ENCODE measurements around the gene PACSIN2.

PACSIN2 gene

GRCh38 chr22:43014869-43015676 lies at the start of gene PACSIN2:
PACSIN2 (minus strand) TSS chr22:43015149; CDS start chr22:42912080, 103,069 bp downstream.
- Histone ChIP-seq H3K9ac (ENCODE audit: low read depth, low read length) (peak within 1 kb of the TSS; percentile 77), H3K4me1 (ENCODE audit: control insufficient read depth, insufficient read depth, low read length) (peaks cover 13% of the 10 kb centered on the region), H3K36me3 (ENCODE audit: control insufficient read depth, insufficient read depth, low read length) (no peaks in the 10 kb centered on the region), H3K27me3 (ENCODE audit: control insufficient read depth, insufficient read depth, low read length) (no peaks in the 10 kb centered on the region), H3K4me3 (ENCODE audit: low read depth, low read length) (peak within 1 kb of the TSS; percentile 85), H3K9me3 (ENCODE audit: control insufficient read depth, insufficient read depth, low read length) (no peaks in the 10 kb centered on the region)

- no peak overlapping the region for H3K9ac ChIP-seq (ENCODE audit: low read depth, low read length)
- H3K36me3 ChIP-seq (ENCODE audit: control insufficient read depth, insufficient read depth, low read length): no peaks in the 10 kb centered on the region
- H3K4me1 ChIP-seq (ENCODE audit: control insufficient read depth, insufficient read depth, low read length): no peaks in the 10 kb centered on the region
- no peak overlapping the region for H3K4me3 ChIP-seq (ENCODE audit: low read depth, low read length)
- no peaks in the 10 kb centered on the region for H3K27me3 ChIP-seq (ENCODE audit: control insufficient read depth, insufficient read depth, low read length)
- H3K9me3 ChIP-seq (ENCODE audit: control insufficient read depth, insufficient read depth, low read length): no peaks in the 10 kb centered on the region
Observed at GRCh38 chr22:43060183-43060582, 45.2 kb upstream of the PACSIN2 start.

- no peaks in the 10 kb centered on the region for H3K27me3 ChIP-seq (ENCODE audit: control insufficient read depth, insufficient read depth, low read length)
- no peak overlapping the region for H3K9ac ChIP-seq (ENCODE audit: low read depth, low read length)
- H3K9me3 ChIP-seq (ENCODE audit: control insufficient read depth, insufficient read depth, low read length): no peaks in the 10 kb centered on the region
- H3K4me1 ChIP-seq (ENCODE audit: control insufficient read depth, insufficient read depth, low read length): no peaks in the 10 kb centered on the region
- no peak overlapping the region for H3K4me3 ChIP-seq (ENCODE audit: low read depth, low read length)
- H3K36me3 ChIP-seq (ENCODE audit: control insufficient read depth, insufficient read depth, low read length): no peaks in the 10 kb centered on the region
Observed at GRCh38 chr22:43057641-43058040, 42.7 kb upstream of the PACSIN2 start.

GRCh38 chr22:43053176-43053575 lies 38.2 kb upstream of the PACSIN2 start:
- H3K9me3 ChIP-seq (ENCODE audit: control insufficient read depth, insufficient read depth, low read length): no peaks in the 10 kb centered on the region
- no peaks in the 10 kb centered on the region for H3K36me3 ChIP-seq (ENCODE audit: control insufficient read depth, insufficient read depth, low read length)
- H3K4me1 ChIP-seq (ENCODE audit: control insufficient read depth, insufficient read depth, low read length): no peaks in the 10 kb centered on the region
- no peak overlapping the region for H3K4me3 ChIP-seq (ENCODE audit: low read depth, low read length)
- H3K27me3 ChIP-seq (ENCODE audit: control insufficient read depth, insufficient read depth, low read length): no peaks in the 10 kb centered on the region
- H3K9ac ChIP-seq (ENCODE audit: low read depth, low read length): no peak overlapping the region

GRCh38 chr22:43050995-43051394 lies 36.0 kb upstream of the PACSIN2 start:
- Histone ChIP-seq H3K9ac (ENCODE audit: low read depth, low read length) (no peak overlapping the region), H3K4me3 (ENCODE audit: low read depth, low read length) (no peak overlapping the region), H3K27me3 (ENCODE audit: control insufficient read depth, insufficient read depth, low read length) (no peaks in the 10 kb centered on the region), H3K4me1 (ENCODE audit: control insufficient read depth, insufficient read depth, low read length) (no peaks in the 10 kb centered on the region), H3K36me3 (ENCODE audit: control insufficient read depth, insufficient read depth, low read length) (no peaks in the 10 kb centered on the region), H3K9me3 (ENCODE audit: control insufficient read depth, insufficient read depth, low read length) (no peaks in the 10 kb centered on the region)

- Histone ChIP-seq H3K9me3 (ENCODE audit: control insufficient read depth, insufficient read depth, low read length) (no peaks in the 10 kb centered on the region), H3K27me3 (ENCODE audit: control insufficient read depth, insufficient read depth, low read length) (no peaks in the 10 kb centered on the region), H3K9ac (ENCODE audit: low read depth, low read length) (no peak overlapping the region), H3K4me3 (ENCODE audit: low read depth, low read length) (no peak overlapping the region), H3K4me1 (ENCODE audit: control insufficient read depth, insufficient read depth, low read length) (no peaks in the 10 kb centered on the region), H3K36me3 (ENCODE audit: control insufficient read depth, insufficient read depth, low read length) (no peaks in the 10 kb centered on the region)
Observed at GRCh38 chr22:43047605-43048004, 32.7 kb upstream of the PACSIN2 start.

- Histone ChIP-seq H3K4me1 (ENCODE audit: control insufficient read depth, insufficient read depth, low read length) (no peaks in the 10 kb centered on the region), H3K36me3 (ENCODE audit: control insufficient read depth, insufficient read depth, low read length) (no peaks in the 10 kb centered on the region), H3K27me3 (ENCODE audit: control insufficient read depth, insufficient read depth, low read length) (no peaks in the 10 kb centered on the region), H3K4me3 (ENCODE audit: low read depth, low read length) (no peak overlapping the region), H3K9me3 (ENCODE audit: control insufficient read depth, insufficient read depth, low read length) (no peaks in the 10 kb centered on the region), H3K9ac (ENCODE audit: low read depth, low read length) (no peak overlapping the region)
Observed at GRCh38 chr22:43044290-43044712, 29.4 kb upstream of the PACSIN2 start.

- Histone ChIP-seq H3K9ac (ENCODE audit: low read depth, low read length) (no peak overlapping the region), H3K4me1 (ENCODE audit: control insufficient read depth, insufficient read depth, low read length) (no peaks in the 10 kb centered on the region), H3K27me3 (ENCODE audit: control insufficient read depth, insufficient read depth, low read length) (no peaks in the 10 kb centered on the region), H3K9me3 (ENCODE audit: control insufficient read depth, insufficient read depth, low read length) (no peaks in the 10 kb centered on the region), H3K36me3 (ENCODE audit: control insufficient read depth, insufficient read depth, low read length) (no peaks in the 10 kb centered on the region), H3K4me3 (ENCODE audit: low read depth, low read length) (no peak overlapping the region)
Observed at GRCh38 chr22:43042101-43042780, 27.3 kb upstream of the PACSIN2 start.

GRCh38 chr22:43039800-43040199 lies 24.9 kb upstream of the PACSIN2 start:
- Histone ChIP-seq H3K36me3 (ENCODE audit: control insufficient read depth, insufficient read depth, low read length) (no peaks in the 10 kb centered on the region), H3K9me3 (ENCODE audit: control insufficient read depth, insufficient read depth, low read length) (peaks cover 4% of the 10 kb centered on the region), H3K4me1 (ENCODE audit: control insufficient read depth, insufficient read depth, low read length) (no peaks in the 10 kb centered on the region), H3K27me3 (ENCODE audit: control insufficient read depth, insufficient read depth, low read length) (no peaks in the 10 kb centered on the region), H3K4me3 (ENCODE audit: low read depth, low read length) (no peak overlapping the region), H3K9ac (ENCODE audit: low read depth, low read length) (no peak overlapping the region)

- Histone ChIP-seq H3K9me3 (ENCODE audit: control insufficient read depth, insufficient read depth, low read length) (peaks cover 4% of the 10 kb centered on the region), H3K27me3 (ENCODE audit: control insufficient read depth, insufficient read depth, low read length) (no peaks in the 10 kb centered on the region), H3K9ac (ENCODE audit: low read depth, low read length) (no peak overlapping the region), H3K4me1 (ENCODE audit: control insufficient read depth, insufficient read depth, low read length) (no peaks in the 10 kb centered on the region), H3K4me3 (ENCODE audit: low read depth, low read length) (no peak overlapping the region), H3K36me3 (ENCODE audit: control insufficient read depth, insufficient read depth, low read length) (no peaks in the 10 kb centered on the region)
Observed at GRCh38 chr22:43038325-43038724, 23.4 kb upstream of the PACSIN2 start.

- H3K36me3 ChIP-seq (ENCODE audit: control insufficient read depth, insufficient read depth, low read length): no peaks in the 10 kb centered on the region
- no peaks in the 10 kb centered on the region for H3K4me1 ChIP-seq (ENCODE audit: control insufficient read depth, insufficient read depth, low read length)
- H3K9me3 ChIP-seq (ENCODE audit: control insufficient read depth, insufficient read depth, low read length): peaks cover 4% of the 10 kb centered on the region
- no peak overlapping the region for H3K4me3 ChIP-seq (ENCODE audit: low read depth, low read length)
- no peak overlapping the region for H3K9ac ChIP-seq (ENCODE audit: low read depth, low read length)
- H3K27me3 ChIP-seq (ENCODE audit: control insufficient read depth, insufficient read depth, low read length): no peaks in the 10 kb centered on the region
Observed at GRCh38 chr22:43036282-43036829, 21.4 kb upstream of the PACSIN2 start.

GRCh38 chr22:43035250-43035649 lies 20.3 kb upstream of the PACSIN2 start:
- peaks cover 4% of the 10 kb centered on the region for H3K9me3 ChIP-seq (ENCODE audit: control insufficient read depth, insufficient read depth, low read length)
- no peaks in the 10 kb centered on the region for H3K36me3 ChIP-seq (ENCODE audit: control insufficient read depth, insufficient read depth, low read length)
- H3K4me1 ChIP-seq (ENCODE audit: control insufficient read depth, insufficient read depth, low read length): no peaks in the 10 kb centered on the region
- no peak overlapping the region for H3K4me3 ChIP-seq (ENCODE audit: low read depth, low read length)
- H3K9ac ChIP-seq (ENCODE audit: low read depth, low read length): no peak overlapping the region
- H3K27me3 ChIP-seq (ENCODE audit: control insufficient read depth, insufficient read depth, low read length): no peaks in the 10 kb centered on the region
